Effector CD4-positive, alpha-beta T cell (primary cell): ENCODE data around the gene ELAVL3.
"Not testable (repeated sequence)": the region's sequence is repeated elsewhere in the genome, so short reads cannot be mapped to it uniquely, and the experiment has no call there.

Experiments
- DNase-seq: peaks from one replicate; pipeline ENCODE4 v3.0.0-alpha.2; 2020

The ELAVL3 gene

DNA sequence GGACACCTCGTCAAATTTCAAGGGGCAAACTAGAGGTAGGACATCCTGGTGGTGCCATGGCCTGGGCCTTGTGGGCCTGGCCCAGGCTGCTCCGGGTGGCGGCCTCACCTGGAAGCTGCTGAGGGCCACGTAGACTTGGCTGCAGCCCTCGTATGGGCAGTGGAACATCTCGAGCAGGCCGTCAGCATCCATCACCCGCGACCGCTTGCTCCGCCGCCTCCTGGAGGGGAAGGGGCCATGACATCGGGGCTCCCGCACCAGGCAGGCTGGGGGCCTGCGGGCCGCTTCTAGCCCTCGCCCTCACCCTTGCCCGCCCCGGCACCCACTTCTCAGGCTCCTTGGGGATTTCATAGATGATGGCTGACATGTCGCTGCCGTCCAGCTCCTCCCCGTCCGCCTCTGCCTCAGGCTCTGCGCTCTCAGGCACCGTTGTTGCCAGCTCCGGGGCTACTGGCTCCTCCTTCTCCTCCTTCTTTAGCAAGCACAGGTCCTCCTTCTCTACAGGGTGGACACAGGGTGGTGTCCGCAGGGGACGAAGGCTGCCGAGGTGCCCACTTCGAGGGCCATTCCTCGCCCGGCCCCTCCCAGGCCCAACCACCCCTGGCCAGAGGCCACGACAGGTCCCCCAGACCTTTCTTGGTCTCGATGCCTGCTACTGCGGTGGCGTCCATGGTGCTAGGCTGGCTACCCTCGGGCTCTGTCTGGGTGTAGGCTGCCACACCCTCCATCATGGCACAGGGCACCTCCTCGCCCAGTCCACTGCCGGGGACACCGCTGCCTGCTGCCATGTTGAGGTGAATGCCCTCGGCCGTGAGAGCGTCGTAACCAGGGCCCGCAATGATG is 6.0 kb upstream of the ELAVL3 start:
- no peak for DNase-seq

GRCh38 chr19:11485245-11485837 is 4.5 kb upstream of the ELAVL3 start:
- no peak for DNase-seq

GRCh38 chr19:11483366-11484111 is 2.7 kb upstream of the ELAVL3 start:
- DNase-seq, result no peak

GRCh38 chr19:11482384-11483050 is 1.7 kb upstream of the ELAVL3 start:
- DNase-seq, result peak; percentile 81

DNA sequence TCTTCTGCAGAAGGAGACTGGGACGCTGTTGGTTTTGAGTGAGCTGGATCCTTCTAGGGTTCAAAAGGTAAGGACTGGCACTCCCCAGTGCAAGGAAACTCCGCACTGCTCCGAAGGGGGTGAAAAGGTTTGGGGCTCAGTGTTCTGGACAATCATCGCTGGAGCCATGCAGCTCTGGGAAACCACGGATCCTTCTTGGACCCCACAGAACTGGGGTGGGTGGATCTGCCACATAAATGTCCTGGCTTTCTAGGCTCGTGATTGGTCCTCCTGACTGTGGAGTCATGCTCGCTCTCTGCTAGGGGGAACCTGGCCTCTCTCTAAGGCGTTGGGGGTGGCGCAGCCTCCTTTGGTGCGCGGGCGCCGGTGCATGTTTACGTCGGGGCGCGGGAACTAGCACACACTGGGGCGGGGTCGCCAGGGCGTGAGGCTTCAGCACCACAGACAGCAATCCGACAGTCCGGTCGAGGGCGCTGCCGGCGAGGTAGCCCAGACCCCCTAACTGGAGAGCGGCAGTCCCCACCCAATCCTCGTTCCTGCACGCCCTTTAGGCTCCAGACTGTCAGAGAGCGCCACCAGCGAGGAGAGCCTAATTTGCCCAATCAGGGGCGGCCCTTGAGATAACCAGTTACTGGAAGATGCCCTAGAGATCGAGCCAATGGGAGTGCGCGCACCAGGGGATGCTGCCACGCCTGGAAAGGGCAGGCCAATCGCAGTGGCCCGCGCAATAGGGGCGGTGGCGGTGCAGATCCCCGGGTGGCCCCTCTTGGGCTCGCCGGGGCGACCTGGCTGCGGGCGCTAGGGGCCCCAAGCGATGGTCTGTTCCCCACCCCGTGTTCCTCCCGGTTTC is 913 bp upstream of the ELAVL3 start:
- peak; percentile 20 for DNase-seq

GRCh38 chr19:11479898-11480714 is 740 bp downstream of the ELAVL3 start:
- no peak for DNase-seq

GRCh38 chr19:11479090-11479897 is 1.6 kb downstream of the ELAVL3 start:
- no peak for DNase-seq

GRCh38 chr19:11478167-11479089 is 2.4 kb downstream of the ELAVL3 start:
- DNase-seq, result no peak

- no peak for DNase-seq
Measured at GRCh38 chr19:11475861-11476260, 5.0 kb downstream of the ELAVL3 start.

DNA sequence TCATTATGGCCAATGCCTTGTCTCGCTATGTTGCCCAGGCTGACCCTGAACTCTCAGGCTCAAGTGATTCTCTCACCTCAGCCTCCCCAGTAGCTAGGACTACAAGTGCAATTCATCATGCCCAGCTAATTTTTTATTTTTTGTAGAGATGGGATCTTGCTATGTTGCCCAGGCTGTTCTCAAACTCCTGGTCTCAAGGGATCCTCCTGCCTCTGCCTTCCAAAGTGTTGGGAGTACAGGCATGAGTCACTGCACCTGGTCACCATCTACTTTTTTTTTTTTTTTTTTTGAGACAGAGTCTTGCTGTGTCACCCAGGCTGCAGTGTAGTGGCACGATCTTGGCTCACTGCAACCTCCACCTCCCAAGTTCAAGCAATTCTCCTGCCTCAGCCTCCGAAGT is 5.5 kb downstream of the ELAVL3 start:
- not testable (repeated sequence) for DNase-seq

- DNase-seq, result no peak
Measured at GRCh38 chr19:11473725-11474124, 7.1 kb downstream of the ELAVL3 start.

GRCh38 chr19:11468266-11468845 is 12.5 kb downstream of the ELAVL3 start:
- DNase-seq, result not testable (repeated sequence)

DNA sequence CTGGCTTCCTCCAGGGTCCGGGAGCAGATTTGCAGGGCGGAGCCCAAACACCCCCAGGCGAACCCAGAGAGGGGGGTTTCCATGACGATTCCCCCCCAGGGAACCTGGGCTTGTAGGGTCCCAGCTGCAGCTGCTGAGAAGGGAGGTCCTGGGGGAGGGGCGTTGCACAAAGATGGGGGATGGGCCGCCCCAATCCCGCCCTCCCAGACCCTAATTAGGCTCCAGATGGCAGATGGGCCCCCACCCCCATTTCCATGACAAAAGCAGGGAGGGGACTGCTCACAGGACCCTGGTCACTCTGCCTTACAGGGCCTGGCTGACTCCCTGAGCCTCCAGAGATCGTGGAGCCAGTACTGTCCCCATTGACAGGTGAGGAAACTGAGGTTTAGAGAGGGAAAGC is 15.2 kb downstream of the ELAVL3 start:
- no peak for DNase-seq

- no peak for DNase-seq
Measured at GRCh38 chr19:11464333-11465265, 16.2 kb downstream of the ELAVL3 start.

DNA sequence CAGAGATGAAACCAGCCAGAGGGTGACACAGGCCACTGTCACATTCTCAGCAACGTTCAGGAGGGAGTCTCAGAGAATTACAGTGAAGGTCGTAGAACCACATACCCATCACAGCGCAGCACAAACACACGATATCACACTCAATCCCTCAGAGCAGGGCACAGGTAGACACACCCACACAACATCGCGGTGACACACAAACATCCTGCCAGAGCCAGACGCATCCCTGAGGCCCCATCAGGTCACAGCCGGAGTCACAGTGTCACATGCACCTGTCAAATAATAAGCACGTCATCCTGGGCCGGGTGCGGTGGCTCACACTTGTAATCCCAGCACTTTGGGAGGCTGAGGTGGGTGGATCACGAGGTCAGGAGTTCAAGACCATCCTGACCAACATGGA is 17.5 kb downstream of the ELAVL3 start:
- no peak for DNase-seq

DNA sequence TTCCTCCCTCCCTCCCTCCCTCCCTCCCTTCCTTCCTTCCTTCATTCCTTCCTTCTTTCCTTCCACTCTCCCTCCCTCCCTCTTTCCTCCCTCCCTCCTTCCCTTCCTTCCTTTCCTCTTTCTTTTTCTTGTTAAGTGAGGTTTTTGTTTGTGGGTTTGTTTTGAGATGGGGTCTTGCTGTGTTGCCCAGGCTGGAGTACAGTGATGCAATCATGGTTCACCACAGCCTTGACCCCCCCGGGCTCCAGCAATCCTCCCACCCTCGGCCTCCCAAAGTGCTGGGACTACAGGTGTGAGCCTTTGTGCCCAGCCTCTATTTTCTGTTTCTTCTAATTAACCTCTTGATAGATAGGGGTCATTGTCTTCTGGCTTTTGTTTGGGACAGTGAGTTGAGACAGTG is 19.4 kb downstream of the ELAVL3 start:
- no peak for DNase-seq

- DNase-seq, result no peak
Measured at GRCh38 chr19:11460207-11460606, 20.6 kb downstream of the ELAVL3 start.

DNA sequence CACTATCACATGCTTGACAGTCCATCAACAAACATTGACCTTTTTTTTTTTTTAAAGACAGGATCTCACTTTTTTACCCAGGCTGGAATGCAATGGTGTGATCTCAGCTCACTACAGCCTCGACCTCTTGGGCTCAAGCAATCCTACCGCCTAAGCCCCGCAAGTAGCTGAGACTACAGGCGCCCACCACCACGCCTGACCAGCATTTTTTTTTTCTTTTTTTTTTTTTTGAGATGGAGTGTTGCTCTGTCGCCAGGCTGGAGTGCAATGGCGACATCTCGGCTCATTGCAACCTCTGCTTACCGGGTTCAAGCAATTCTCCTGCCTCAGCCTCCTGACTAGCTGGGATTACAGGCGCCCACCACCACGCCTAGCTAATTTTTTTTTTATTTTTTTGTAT is 21.9 kb downstream of the ELAVL3 start:
- not testable (repeated sequence) for DNase-seq
